Activated T-cell treated with anti-CD3 and anti-CD28 coated beads, Interleukin-2, amount 50 U/mL, for 48 hours (primary cell): ENCODE measurements around the gene SLC29A2.

Experiments
- DNase-seq, 2 experiments: peaks; one replicate each; pipeline ENCODE4 v3.0.0-alpha.2; 2020

SLC29A2 gene

DNA sequence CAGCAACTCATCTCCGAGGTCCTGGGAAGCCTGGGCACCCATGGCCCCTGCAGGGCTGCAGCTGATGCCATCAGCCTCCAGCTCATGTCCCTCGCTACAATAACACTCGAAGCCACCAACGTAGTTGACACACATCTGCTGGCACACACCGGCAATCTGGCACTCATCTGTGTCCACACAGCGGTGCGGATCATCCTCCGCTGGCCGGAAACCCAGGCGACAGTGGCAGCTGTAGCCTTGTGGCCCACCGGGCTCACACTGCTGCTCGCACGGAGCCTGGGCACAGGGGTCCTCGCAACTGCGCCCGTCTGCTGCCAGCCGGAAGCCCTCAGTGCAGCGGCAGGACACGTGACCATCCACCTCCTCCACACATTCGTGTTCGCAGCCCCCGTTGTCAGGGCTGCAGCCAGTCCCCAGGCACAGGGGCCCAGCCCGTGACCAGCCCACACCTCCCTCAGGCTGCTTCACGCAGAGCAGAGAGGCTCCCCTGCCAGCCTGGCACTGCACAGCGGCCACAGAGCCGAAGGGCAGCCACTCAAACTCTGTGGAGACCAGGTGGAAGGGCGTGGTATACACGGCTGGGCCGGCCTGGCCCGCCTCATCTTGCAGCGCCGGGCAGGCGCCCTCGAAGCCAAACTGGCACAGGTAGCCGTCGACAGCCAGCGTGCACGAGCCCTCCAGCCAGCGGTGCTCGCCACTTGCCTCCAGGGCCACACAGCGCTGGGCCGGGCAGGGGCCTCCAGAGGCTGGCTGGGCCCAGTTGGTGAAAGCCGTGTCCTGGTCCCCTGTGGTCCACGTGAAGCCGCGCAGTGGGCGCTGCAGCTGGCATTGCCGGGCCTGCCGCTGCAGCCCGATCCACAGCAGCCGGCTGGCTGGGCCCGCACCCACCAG lies 55.4 kb downstream of the SLC29A2 start:
- peak in 1 of 2 experiments; percentile 51 for DNase-seq

DNA sequence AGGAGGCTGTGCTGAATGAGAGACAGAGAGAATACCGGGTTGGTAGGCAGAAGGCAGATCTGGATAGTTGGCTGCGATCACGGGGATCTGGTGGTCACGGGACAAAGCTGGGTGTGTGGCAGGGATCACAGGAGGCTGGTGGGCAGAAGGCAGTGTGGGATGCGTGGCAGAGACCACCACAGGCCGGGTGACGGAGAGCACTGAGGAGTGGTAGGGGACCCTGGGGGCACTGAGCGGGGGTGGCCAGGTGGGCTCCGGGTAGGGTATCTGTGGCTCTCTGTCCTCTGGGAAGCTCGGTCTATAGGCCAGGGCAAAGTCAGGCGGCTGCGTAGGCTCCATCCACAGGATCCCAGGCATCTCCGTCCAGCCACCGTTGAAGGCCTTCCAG lies 56.1 kb downstream of the SLC29A2 start:
- DNase-seq = no peak

DNA sequence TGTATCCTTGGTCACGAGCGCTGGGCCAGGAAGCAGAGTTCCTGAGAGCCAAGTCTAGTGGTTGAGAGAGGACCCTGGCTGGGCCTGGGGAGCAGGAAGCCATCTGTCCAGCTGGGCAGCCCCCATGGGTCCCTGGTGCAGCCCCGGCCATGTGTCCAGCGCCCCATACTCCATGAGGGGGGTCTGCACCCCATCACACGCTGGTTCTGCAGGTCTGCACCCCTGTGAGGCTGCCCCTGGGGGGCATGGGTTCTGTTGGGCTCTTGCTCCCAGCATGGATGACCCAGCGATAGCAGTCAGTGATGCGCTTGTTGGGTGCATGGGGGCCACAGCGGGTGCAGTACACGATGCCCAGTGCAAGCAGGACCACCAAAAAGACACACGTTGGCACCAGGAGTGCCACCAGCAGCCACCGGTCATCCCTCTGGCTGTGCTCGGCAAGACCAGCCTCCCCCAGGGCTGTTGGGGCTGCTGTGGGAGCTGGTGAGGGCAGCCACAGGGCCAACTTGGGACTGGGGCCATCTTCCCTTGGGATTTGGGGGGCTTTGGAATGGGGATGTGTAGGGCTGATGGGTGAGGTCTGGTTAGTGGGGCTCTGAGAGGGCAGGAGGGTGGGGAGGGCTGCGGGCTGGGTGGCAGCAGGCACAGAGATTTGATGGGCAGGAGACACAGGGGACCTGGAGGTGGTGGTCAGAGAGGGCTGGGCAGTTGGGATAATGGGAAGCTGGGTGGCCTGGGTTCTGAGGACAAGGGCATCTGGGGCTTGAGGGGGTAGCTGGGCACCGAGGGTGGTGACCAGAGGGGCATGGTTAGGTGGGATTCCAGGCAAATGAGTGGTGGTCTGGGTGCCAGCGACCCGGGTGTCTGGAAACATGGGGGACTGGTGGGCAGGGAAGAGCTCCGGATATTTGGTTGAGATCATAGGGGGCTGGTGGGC lies 56.7 kb downstream of the SLC29A2 start:
- DNase-seq = no peak

DNA sequence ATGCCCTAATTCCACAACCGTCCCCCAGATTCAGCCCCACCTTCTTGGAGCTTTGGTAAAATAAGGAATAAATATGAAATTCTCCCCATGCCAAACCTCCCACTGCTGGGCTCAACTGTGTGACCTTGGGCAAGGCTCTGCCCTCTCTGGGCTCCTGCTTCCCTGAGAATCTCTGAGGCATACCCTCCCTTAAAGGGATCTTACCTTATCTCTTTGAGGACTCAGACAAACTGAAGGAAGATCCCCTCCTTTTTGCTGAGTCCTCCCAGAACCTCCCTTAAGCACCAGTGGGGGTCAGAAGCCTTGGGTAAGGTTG lies 57.4 kb downstream of the SLC29A2 start:
- no peak for DNase-seq

DNA sequence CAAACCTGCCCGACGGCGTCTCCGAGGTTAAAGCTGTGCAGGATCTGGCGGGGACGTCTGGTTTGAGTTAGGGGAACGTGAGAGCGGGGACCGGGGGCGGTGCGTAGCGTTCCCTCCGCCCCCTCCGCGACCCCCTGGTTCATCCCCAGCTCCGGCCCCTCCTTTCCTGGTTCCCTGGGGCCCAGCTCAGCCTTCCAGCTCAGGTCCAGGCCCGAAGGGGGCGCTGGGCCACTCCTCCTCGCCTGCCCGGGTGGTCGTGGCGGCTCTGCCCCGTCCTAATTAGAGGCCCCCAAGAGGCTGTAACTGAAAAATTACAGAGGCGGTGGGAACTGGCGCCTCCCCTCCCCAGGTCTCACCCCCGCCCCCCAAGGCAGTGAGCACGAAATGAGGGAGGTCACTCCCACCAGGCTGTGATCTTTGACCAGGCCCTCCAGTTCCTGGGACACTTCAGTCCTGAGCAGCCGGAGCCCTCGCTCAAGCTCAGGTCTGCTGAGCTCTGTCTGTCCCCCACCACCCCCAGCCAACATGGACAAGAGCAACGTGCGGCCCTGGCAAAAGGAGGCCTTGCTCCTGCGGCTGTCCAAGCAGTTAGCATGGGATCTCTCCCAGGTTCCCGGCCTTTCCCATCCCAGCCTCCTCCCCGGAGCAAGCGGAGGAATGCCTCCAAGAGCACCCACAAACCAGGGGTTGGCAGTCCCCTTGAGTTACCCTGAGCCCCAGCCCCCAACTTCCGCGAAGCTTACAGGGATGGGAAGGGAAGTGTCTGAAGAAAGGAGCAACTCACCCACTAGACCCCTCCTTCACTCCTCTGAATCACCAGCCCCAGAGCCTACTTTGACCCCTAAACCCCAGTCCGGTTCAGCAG lies 58.0 kb downstream of the SLC29A2 start:
- DNase-seq = no peak

DNA sequence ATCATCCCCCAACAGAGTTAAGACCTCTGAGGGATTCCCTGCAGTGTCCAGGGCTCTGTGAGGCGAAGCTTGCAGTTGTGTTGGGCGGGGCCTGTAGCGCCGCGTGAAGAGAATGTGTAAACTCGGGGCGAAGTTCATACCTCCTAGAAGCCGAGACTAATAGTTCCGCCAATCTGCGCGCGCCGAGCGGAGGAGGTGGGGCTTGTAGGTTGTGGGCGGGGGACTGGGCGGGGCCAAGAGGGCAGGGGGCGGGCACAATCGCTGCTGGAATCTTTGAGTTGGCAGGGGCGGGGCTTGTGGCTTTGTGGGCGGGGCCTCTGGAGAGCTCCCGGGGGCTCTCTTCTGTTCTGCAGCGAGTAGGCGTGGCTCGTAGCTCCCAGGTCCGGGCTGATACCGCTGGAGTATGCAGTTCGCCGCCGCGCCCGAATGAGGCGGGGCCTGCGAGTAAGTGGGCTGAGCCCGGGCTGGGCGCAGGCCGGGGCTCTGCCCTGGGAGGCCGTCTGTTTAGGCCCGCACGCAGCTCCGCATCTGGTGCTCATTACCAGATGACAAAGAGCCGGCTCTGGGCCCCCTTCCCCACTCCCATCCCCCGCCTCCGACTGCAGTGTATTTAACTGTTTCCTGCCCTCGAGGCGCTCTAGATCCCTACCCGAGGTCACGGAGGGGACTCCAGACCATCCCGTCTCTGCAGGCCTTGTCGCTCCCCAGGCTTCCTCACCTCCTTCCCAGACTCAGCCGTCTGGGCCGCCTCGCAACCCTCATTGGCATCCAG lies 58.8 kb downstream of the SLC29A2 start:
- peak; percentile 96 to 97 for DNase-seq
